HG03108 (cell line): ENCODE measurements around the gene DENND2C.
A peak's percentile ranks its signal among the peaks of the same experiment; 100 is the strongest.

Source experiments
- ATAC-seq: cut with Tn5 transposase; IDR thresholded peaks from one replicate; pipeline ENCODE4 v1.9.1; 2021; ENCODE audit warnings: moderate library complexity; ENCODE audit not compliant: unreplicated experiment

Gene DENND2C

DNA sequence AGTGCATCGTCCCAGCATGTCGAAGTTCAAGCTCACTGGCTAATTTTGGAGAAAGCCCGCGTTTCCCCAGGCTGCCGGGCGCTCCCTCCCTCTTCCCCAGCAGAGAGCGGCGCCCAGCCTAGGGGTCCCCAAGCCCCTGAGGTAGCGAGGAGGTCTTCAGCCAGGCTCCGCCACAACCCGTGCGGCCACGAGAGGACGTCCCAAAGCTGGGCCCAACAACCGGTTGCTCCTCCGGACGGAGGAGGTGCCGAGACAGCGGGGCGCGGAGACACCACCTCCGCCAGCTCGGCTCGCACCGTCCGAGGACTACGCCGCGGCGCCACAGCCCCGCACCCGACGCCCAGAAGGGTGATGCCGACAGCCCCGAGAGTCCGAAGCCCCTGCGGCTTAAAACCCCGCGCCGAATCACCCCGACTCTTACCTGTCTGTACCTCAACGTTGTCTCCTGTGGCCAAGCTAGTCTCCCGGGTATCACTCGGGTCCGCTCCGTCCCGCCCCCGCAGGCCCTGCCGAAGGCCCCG lies at the start of gene DENND2C:
Gene DENND2C, minus strand, starts transcription at position 488 of the 521 bp plus-strand sequence. CDS start 44,065 bp downstream, outside the sequence.
- ATAC-seq, result peak; percentile 49

DNA sequence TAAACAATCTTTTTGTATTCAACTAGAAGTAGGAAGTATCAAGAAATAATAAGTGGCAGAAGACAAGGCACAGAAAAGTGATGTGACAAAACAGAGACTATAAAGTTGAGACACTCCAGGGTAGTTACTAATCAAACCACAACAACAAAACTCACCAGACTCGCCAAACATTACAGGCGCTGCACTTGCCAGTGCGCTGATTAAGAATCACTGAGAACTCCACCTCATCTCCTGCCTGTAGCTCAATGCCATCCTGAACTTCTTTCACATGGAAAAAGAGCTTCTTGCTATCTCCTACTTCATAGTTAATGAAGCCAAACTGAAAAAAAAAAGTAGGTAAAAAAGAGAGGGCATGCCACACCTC lies 49.6 kb upstream of the DENND2C start:
- no peak for ATAC-seq

GRCh38 chr1:114718661-114719423 lies 49.0 kb upstream of the DENND2C start:
- no peak for ATAC-seq

GRCh38 chr1:114716304-114717170 lies 46.7 kb upstream of the DENND2C start, which contains the start of gene NRAS:
TSS of gene NRAS (minus strand) at chr1:114716771. CDS start at chr1:114716160, 611 bp downstream.
- ATAC-seq, result peak; percentile 90

DNA sequence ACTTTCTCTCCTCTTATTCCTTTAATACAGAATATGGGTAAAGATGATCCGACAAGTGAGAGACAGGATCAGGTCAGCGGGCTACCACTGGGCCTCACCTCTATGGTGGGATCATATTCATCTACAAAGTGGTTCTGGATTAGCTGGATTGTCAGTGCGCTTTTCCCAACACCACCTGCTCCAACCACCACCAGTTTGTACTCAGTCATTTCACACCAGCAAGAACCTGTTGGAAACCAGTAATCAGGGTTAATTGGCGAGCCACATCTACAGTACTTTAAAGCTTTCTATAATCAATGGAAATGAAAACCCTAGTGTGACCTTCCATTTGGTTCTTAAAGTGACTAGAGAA lies 46.1 kb upstream of the DENND2C start:
- ATAC-seq, result no peak

DNA sequence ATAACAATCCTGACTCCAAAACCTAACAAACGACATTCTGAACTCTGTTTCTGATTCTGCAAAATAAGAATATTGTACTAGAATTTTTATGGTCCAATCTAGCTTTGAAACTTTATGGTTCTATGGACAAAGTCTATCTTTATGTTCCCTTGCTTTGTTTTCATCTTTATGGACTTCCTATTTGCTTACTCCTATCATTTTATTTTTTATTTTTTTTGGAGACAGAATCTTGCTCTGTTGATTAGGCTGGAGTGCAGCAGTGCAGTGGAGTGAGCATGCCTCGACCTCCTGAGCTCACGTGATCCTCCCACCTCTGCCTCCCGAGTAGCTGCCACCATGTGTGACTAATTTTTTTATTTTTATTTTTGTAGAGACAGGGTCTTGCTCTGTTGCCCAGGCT lies 43.1 kb upstream of the DENND2C start:
- ATAC-seq, result no peak

DNA sequence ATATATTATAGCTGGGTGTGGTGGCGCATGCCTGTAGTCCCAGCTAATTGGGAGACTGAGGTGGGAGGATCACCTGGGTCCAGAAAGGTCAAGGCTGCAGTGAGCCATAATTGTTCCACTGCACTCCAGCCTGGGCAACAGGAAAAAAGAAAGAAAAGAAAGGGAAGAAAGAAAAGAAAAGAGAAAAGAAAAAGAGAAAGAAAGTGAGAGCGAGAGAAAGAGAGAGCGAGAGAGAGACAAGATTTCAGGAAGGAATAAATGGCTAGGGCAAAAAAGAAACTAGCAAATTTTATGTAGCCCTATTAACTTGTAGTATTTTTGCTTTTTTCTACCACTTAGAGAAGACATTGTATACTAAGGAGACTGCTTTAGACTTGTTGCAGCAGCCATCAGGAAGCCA lies 40.5 kb upstream of the DENND2C start:
- ATAC-seq, result no peak

- no peak for ATAC-seq
Observed at GRCh38 chr1:114707604-114708003, 37.8 kb upstream of the DENND2C start.

DNA sequence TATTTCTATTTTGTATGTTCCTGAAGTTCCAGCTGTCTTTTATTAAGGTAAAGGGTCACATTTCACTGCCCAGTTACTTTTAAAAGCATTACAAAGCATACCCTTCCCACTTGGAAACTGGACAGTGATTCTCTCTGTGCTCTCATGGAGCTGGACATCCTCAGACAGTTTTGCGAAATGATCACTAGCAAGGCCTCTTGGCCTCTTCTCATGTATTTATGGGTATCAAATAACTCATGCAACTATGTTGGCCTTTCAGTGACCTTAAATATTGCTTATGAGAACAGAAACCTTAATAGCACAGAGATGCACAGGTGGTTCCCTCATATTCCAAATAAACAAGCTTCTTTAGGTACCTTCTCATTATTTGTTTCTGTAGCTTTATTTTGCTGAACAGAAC lies 33.4 kb upstream of the DENND2C start:
- ATAC-seq, result no peak

DNA sequence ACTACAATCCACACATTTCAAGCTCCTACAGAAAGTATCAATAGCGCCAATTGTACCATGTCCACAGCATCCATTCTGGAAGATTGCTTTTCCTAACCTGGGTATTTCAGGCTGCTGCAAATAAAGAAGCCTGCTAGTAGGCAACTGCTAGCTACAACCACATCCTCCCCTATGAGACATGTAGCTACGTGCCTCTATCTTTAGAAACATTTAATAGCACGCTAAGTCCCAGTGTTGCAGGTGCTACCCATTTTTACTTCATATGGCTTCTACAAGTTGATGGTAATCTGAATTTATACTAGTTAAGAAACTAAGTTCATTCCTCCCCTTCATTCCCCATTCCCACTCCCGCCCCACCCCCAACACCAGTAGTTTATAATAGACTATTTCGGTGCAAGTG lies 32.9 kb upstream of the DENND2C start:
- ATAC-seq, result peak; percentile 50

- no peak for ATAC-seq
Observed at GRCh38 chr1:114701931-114702330, 32.1 kb upstream of the DENND2C start.

- ATAC-seq, result no peak
Observed at GRCh38 chr1:114700036-114700600, 30.3 kb upstream of the DENND2C start.

- no peak for ATAC-seq
Observed at GRCh38 chr1:114696810-114697209, 27.0 kb upstream of the DENND2C start.

- ATAC-seq, result no peak
Observed at GRCh38 chr1:114695430-114696058, 25.7 kb upstream of the DENND2C start, which contains the start of gene AMPD1. TSS of gene AMPD1 (minus strand) at chr1:114695546. CDS start at chr1:114695471, 75 bp downstream.

- ATAC-seq, result no peak
Observed at GRCh38 chr1:114694540-114695310, 24.9 kb upstream of the DENND2C start.

DNA sequence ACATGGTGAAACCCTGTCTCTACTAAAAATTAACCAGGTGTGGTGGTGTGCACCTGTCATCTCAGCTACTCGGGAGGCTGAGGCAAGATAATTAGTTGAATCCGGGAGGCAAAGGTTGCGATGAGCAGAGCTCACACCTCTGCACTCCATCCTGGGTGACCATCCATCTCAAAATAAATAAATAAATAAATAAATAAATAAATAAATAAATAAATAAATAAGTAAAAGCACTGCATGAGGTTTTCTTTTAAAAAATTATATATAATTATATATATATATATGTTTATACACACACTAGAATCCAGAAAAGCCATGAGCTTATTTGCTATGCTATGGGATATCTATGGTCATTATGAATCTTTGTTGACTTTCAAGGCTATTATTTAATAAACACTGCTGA lies 23.1 kb upstream of the DENND2C start:
- ATAC-seq, result no peak

- ATAC-seq, result no peak
Observed at GRCh38 chr1:114691061-114691460, 21.2 kb upstream of the DENND2C start.

GRCh38 chr1:114690148-114690547 lies 20.3 kb upstream of the DENND2C start:
- ATAC-seq, result no peak

DNA sequence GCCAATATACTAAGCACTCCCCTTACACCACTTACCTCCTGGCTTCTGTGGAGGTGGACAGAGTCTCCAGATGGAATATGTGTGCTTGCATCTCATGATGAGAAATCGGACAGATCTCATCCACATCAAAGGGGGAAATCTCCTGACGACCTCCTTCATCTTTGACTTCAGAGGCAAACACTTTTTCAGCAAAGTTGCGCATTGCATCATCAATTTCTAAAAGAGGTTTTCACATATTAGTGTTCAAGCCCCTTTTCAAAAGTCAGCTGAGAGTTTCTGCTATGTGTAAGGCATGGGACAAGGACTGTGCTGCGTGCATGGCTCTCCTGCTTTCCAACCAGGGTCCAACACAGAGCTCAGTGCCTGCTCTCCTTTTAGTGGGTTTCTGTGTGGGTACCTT lies 18.7 kb upstream of the DENND2C start:
- ATAC-seq, result no peak

DNA sequence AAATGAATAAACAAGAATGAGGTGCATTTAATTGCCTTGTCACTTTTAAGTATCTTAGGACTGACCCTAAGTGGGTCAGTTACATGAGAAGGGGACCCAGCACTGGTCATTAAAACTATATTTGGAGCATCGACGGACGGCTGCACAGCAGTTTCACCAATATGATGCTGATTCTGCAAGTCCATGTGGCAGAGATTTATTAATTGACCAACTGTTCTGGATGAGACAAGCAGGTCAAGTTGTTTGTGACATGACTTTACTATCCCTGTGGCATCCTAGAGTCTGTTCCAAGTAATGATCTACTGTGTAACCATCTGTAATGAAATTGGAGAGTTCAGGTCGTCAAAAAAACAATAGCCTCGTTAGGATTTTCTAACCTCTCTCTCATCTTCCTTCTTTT lies 16.0 kb upstream of the DENND2C start:
- ATAC-seq, result no peak
